IMR-90 (cell line): ENCODE measurements around the gene ZCWPW1.

Experiments used
- CEBPB ChIP-seq: IDR thresholded peaks from 2 replicates; pipeline ENCODE4 v1.6.1; 2012; ENCODE audit warnings: low read depth, low read length, improper control_type of control experiment
- MAFK ChIP-seq: IDR thresholded peaks from 2 replicates; pipeline ENCODE4 v1.6.1; 2012; ENCODE audit warnings: low read depth, low read length, improper control_type of control experiment
- MXI1 ChIP-seq: IDR thresholded peaks from 2 replicates; pipeline ENCODE4 v1.6.1; 2012; ENCODE audit warnings: low read depth, mild to moderate bottlenecking, low read length, moderate library complexity, borderline replicate concordance
- NFE2L2 ChIP-seq: fragments of 150-350 bp; IDR thresholded peaks from 2 replicates; pipeline ENCODE4 v1.6.1; 2016; ENCODE audit warnings: low read depth, mild to moderate bottlenecking, low read length
- POLR2A ChIP-seq: IDR thresholded peaks from 2 replicates; pipeline ENCODE4 v1.6.1; 2012; ENCODE audit warnings: mild to moderate bottlenecking, low read depth, low read length
- TF ChIP-seq, protein P1 (sequence below): conservative IDR thresholded peaks from 2 replicates; pipeline ENCODE4 v1.5.1; 2012; ENCODE audit warnings: mild to moderate bottlenecking, low read depth, low read length, improper control_type of control experiment
- TF ChIP-seq, protein P2 (sequence below): fragments of 150-350 bp; IDR thresholded peaks from 2 replicates; pipeline ENCODE4 v1.6.1; 2017; ENCODE audit warnings: mild to moderate bottlenecking, antibody characterized with exemption, low read length, low read depth

GRCh38 chr7:100455206-100455605, 26.7 kb upstream of the ZCWPW1 start:
- TF ChIP-seq MXI1 (no peak), NFE2L2 (no peak), POLR2A (no peak), CEBPB (no peak), MAFK (no peak)
- TF ChIP-seq, protein P1, sequence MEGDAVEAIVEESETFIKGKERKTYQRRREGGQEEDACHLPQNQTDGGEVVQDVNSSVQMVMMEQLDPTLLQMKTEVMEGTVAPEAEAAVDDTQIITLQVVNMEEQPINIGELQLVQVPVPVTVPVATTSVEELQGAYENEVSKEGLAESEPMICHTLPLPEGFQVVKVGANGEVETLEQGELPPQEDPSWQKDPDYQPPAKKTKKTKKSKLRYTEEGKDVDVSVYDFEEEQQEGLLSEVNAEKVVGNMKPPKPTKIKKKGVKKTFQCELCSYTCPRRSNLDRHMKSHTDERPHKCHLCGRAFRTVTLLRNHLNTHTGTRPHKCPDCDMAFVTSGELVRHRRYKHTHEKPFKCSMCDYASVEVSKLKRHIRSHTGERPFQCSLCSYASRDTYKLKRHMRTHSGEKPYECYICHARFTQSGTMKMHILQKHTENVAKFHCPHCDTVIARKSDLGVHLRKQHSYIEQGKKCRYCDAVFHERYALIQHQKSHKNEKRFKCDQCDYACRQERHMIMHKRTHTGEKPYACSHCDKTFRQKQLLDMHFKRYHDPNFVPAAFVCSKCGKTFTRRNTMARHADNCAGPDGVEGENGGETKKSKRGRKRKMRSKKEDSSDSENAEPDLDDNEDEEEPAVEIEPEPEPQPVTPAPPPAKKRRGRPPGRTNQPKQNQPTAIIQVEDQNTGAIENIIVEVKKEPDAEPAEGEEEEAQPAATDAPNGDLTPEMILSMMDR = no peak
- TF ChIP-seq, protein P2, sequence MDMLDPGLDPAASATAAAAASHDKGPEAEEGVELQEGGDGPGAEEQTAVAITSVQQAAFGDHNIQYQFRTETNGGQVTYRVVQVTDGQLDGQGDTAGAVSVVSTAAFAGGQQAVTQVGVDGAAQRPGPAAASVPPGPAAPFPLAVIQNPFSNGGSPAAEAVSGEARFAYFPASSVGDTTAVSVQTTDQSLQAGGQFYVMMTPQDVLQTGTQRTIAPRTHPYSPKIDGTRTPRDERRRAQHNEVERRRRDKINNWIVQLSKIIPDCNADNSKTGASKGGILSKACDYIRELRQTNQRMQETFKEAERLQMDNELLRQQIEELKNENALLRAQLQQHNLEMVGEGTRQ = no peak
